Kidney epithelial cell (primary cell): ENCODE results near the gene ACBD5. TPM values are rescaled to one million over a fixed set of nuclear protein-coding genes. Genes with fewer than 3 reads are reported as not detected.
"Not testable (repeated sequence)": the region's sequence is repeated elsewhere in the genome, so short reads cannot be mapped to it uniquely, and the experiment has no call there.

ENCODE experiments used
- DNase-seq: peaks from one replicate; pipeline ENCODE4 v3.0.0-alpha.2; 2010; ENCODE audit warnings: low read depth
- H3K27me3 ChIP-seq: 2 replicates; pipeline ENCODE4 v1.6.0; 2011; ENCODE audit warnings: low read length; ENCODE audit not compliant: control insufficient read depth, insufficient read depth
- H3K36me3 ChIP-seq: 2 replicates; pipeline ENCODE4 v1.5.1; 2011; ENCODE audit warnings: low read length; ENCODE audit not compliant: control insufficient read depth, insufficient read depth
- H3K4me3 ChIP-seq: 2 replicates; pipeline ENCODE4 v1.5.1; 2011; ENCODE audit warnings: low read depth, mild to moderate bottlenecking, control low read depth, low read length
- total RNA-seq: library from RNA; depleted of rRNA; stranded (reverse); fragments of >200 nt; gene quantifications from 2 replicates; pipeline ENCODE4 v1.2.3, GENCODE V29; 2015
- TF ChIP-seq, protein P1 (sequence below): IDR thresholded peaks from 2 replicates; pipeline ENCODE4 v1.5.1; 2011; ENCODE audit warnings: mild to moderate bottlenecking, moderate library complexity, low read length, control low read depth, inconsistent platforms; ENCODE audit not compliant: insufficient read depth, poor library complexity, severe bottlenecking

ACBD5 gene
- total RNA-seq, 1 donor from 2014 or later: 27.9 TPM

DNA sequence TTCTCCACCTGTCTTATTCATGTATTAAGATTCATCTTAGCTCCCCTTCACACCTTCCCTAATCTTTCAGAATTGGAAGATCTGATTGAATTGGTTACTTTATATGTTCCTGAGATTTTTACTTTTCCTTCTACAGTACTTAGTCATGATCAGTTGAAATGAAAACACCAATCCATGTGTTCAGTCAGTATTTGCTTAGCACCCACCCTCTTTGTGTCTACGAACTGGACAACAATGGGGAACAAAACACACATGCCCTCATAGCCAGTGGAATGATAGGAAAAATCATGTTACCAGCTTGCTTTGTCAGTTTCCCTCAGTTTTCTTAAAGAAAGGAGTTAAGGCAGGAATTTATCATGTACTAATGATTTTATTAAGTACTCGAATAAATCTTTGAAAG is 83.4 kb downstream of the ACBD5 start:
- no peak overlapping the region for H3K4me3 ChIP-seq
- no peak for DNase-seq
- H3K27me3 ChIP-seq: no peaks in the 10 kb centered on the region
- H3K36me3 ChIP-seq: no peaks in the 10 kb centered on the region
- TF ChIP-seq, protein P1, sequence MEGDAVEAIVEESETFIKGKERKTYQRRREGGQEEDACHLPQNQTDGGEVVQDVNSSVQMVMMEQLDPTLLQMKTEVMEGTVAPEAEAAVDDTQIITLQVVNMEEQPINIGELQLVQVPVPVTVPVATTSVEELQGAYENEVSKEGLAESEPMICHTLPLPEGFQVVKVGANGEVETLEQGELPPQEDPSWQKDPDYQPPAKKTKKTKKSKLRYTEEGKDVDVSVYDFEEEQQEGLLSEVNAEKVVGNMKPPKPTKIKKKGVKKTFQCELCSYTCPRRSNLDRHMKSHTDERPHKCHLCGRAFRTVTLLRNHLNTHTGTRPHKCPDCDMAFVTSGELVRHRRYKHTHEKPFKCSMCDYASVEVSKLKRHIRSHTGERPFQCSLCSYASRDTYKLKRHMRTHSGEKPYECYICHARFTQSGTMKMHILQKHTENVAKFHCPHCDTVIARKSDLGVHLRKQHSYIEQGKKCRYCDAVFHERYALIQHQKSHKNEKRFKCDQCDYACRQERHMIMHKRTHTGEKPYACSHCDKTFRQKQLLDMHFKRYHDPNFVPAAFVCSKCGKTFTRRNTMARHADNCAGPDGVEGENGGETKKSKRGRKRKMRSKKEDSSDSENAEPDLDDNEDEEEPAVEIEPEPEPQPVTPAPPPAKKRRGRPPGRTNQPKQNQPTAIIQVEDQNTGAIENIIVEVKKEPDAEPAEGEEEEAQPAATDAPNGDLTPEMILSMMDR: no peak

DNA sequence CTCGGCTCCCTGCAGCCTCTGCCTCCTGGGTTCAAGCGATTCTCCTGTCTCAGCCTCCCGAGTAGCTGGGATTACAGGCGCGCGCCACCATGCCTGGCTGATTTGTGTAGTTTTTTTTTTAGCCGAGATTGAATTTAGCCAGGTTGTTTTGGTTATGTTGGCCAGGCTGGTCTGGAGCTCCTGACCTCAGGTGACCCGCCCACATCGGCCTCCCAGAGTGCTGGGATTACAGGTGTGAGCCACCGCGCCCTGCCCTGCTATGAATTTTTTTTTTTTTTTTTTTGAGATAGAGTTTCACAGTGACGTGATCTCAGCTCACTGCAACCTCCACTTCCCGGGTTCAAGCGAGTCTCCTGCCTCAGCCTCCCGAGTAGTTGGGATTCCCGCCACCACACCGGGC is 84.0 kb downstream of the ACBD5 start:
- peak overlapping the region; percentile 84 for H3K4me3 ChIP-seq
- DNase-seq, H3K27me3 ChIP-seq, H3K36me3 ChIP-seq: not testable (repeated sequence)

DNA sequence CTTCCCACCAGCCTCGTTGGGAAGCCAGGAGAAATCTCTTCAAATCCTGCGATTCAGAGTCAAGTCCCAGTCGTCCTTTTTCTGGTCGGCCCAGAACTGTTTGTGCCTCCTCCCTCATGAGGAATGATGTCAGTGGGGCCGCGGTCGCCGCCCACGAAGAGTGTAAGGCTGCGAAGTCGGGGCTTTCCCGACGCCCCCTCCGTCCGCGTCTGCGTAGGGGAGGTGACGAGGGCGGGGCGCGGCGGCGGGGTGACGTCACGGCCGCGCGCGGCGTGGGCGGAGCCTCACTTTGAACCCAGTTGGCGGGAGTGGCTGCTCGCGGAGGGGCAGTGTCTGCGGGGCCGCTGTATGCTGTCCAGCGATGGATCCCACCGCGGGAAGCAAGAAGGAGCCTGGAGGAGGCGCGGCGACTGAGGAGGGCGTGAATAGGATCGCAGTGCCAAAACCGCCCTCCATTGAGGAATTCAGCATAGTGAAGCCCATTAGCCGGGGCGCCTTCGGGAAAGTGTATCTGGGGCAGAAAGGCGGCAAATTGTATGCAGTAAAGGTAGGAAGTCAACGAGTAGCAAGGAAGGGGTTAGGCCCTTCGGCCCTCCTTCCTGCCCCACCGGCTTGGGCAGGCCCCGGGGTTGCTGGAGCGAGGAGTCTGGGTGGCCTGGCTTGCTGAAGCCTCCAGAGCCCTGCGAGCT is 85.4 kb downstream of the ACBD5 start, which contains the start of gene MASTL:
Gene MASTL (plus strand): TSS at position 287 of the 689 bp plus-strand sequence. CDS start 75 bp downstream, at position 362.
- H3K27me3 ChIP-seq: no peaks in the 10 kb centered on the region
- H3K36me3 ChIP-seq: no peaks in the 10 kb centered on the region
- peak; percentile 65 for DNase-seq
- TF ChIP-seq, protein P1: no peak
- H3K4me3 ChIP-seq: peak within 1 kb of the TSS; percentile 84

DNA sequence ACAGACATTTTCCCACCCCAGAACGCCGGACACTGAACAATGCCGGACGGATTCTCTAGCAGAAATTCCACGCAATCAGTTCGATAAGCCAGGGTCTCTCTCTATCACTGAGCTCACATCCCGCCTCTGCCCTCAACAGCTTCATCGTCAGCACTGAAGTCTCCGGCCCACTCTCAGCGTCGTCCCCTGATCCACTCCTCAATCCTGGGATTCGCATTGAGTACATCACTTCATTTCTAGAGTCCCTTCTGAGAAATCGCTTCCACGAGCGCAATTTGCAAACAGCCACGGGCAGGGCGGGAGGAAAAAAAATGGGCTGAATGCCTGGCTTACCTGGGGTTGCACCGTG is 86.8 kb downstream of the ACBD5 start:
- peak overlapping the region; percentile 84 for H3K4me3 ChIP-seq
- H3K27me3 ChIP-seq: no peaks in the 10 kb centered on the region
- no peak for DNase-seq
- no peaks in the 10 kb centered on the region for H3K36me3 ChIP-seq
- TF ChIP-seq, protein P1: no peak

DNA sequence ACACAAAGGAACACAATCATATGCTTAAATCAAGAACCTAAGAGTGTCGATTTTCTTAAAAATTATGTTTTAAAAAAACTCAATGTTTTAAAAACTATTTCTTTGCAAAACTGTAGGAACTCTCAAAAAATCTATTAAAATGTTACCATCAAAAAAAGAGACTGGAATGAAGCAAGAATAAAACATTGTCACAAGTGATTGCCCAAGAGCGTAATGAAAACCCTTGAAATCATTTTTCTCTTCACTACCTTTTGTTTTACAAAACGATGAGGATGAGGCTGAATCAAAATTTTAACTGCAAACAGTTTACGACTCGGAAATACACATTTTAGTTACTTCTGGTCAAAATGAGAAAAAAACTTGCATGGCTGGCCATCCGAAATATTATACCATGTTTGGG is 87.3 kb downstream of the ACBD5 start:
- TF ChIP-seq, protein P1: no peak

DNA sequence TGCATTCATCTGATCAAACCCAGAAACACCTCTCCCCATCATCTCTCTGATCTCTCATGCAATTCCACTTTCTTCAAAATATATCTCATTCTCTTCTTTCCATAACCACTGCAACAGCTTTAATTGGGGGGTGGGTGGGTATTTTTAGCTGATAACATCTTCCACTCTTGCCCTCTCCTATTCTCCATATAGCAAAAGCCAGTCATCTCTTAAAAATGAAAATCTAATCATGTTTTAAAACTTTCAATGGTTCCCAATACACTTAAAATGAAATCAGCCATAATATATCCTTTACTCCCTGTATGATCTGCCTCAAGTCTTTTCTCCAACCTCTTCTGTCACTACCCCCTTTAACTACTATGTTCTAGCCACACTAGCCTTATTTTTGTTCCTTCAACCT is 87.9 kb downstream of the ACBD5 start:
- Histone ChIP-seq H3K36me3 (no peaks in the 10 kb centered on the region), H3K4me3 (peak overlapping the region; percentile 84), H3K27me3 (no peaks in the 10 kb centered on the region)
- TF ChIP-seq, protein P1: no peak
- DNase-seq: no peak

More for the DNA sequence above, 87.3 kb downstream of the ACBD5 start:
- Histone ChIP-seq H3K4me3 (peak overlapping the region; percentile 84), H3K36me3 (no peaks in the 10 kb centered on the region), H3K27me3 (no peaks in the 10 kb centered on the region)
- DNase-seq: no peak
